GM19240 (cell line): ENCODE data around the gene DNAJC4.
"Not testable (repeated sequence)": the region's sequence is repeated elsewhere in the genome, so short reads cannot be mapped to it uniquely, and the experiment has no call there.

ENCODE experiments used
- DNase-seq: peaks from one replicate; pipeline ENCODE4 v3.0.0; 2011; ENCODE audit warnings: low spot score; ENCODE audit not compliant: insufficient read length

The DNAJC4 gene

GRCh38 chr11:64244966-64245365 lies 14.6 kb downstream of the DNAJC4 start:
- no peak for DNase-seq

DNA sequence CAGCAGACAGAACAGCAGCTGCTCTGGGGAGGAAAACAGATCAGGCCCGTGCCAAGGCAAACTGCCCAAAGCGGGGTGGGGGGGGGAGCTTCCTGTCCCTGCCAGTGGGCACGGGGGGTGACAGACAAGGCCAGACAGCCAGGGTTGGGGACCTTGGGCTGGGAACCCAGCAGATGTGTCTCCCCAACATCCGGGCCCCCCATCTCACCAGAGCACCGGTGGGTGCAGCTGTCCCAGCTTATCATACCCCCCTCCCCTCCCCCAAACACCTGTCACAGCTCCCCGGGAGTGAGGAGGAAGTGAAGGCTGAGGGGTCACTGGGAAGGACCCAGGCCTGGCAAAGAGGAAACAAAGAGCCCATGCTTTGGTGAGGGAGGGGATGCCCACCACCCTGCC lies 15.1 kb downstream of the DNAJC4 start:
- no peak for DNase-seq

DNA sequence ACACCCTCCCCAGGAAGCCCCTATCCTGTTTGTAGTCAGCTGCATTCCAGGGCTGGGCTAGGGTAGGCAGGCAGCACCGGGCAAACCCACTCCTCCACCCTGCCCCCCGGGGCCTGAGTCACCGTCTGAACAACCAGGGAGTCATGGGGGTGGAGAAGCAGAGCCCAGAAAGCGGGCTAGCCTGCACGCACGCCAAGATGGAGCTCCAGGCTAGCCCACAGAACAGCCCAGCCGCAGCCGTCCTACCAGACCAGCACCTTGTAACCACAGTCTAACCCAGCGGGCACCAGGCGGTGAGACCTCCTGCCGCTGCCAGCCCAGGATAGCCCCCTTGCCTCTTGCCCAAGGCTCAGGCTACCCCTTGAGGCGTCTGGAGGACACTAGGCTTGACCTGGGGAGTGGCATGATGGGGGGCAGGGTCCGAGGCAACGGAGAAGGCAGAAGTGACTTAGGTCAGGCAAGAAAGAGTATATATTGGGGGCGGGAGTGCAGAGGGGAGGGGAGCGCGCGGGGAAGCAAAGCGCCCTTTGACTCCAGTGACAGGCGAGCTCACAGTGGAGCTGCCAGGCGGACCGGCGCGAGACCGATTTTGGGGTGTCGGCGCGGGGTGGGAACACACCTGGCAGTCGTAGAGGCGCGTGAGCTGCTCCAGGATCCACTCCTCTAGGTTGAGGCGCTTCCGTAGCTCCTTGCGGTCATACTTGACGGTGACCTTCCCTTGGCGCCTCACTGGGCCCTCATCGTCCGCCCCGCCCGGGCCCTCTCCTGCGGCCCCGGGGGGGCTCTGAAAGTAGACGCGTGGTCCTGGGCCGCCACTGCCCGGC lies 15.7 kb downstream of the DNAJC4 start:
- DNase-seq, result no peak

GRCh38 chr11:64246621-64246870 lies 16.2 kb downstream of the DNAJC4 start:
- not testable (repeated sequence) for DNase-seq

- DNase-seq, result peak; percentile 83
Measured at GRCh38 chr11:64246871-64247728, 16.8 kb downstream of the DNAJC4 start, which contains the start of gene PPP1R14B. Gene PPP1R14B, minus strand, starts transcription at chr11:64246943. Its CDS starts 270 bp downstream, at chr11:64246673.

- DNase-seq, result no peak
Measured at GRCh38 chr11:64247729-64248531, 17.6 kb downstream of the DNAJC4 start.

GRCh38 chr11:64248578-64248977 lies 18.2 kb downstream of the DNAJC4 start:
- no peak for DNase-seq

- no peak for DNase-seq
Measured at GRCh38 chr11:64249038-64249437, 18.7 kb downstream of the DNAJC4 start.

GRCh38 chr11:64249563-64250414 lies 19.4 kb downstream of the DNAJC4 start:
- no peak for DNase-seq

- DNase-seq, result no peak
Measured at GRCh38 chr11:64250415-64251015, 20.2 kb downstream of the DNAJC4 start.

DNA sequence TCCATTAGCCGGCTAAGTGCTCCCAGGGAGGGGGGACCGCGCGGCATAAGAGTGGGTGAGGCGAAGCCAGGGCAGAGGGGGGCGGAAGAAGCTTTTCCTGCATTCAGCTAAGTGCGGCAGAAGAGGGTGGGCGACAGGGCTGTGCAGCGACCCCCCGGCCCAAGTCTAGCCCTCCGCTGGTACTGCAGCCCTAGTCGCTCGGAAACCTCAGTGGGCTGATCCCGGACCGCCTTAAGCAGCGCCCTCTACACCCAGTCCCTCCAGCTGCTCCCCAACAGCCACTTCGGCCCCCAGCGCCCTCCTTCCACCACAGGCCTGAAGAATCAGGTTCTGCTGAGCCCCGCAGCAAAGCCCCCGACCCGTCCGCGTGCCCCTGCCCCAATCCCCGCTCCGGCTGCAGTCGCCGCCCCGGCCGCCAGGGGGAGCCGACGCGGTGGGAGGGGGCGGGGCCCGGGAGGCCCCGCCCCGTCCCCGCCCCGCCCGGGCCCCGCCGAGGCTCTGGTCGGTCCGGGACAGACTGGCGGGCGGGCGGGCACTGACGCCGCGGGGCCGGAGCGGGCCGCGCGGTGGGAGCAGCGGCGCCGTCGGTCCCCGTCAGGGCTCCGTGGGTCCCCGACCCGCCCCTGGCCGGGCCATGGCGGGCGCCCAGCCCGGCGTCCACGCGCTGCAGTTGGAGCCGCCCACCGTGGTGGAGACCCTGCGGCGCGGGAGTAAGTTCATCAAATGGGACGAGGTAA lies 20.8 kb downstream of the DNAJC4 start, which contains the start of gene PLCB3:
Gene PLCB3 (plus strand): TSS at position 515 of the 737 bp plus-strand sequence. CDS start 120 bp downstream, at position 635.
- DNase-seq, result peak; percentile 79

DNA sequence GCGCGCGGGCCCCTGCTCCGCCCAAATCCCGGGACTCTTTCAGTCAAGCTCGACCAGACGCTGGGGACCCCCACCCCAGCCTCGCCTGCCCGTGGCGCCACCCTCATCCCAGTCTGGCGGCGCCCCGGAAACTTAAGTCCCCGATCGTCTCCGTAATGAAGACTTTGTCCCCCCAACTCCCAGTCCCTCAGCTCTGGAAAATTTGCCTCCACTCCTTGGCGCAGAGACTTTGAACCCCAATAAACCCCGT lies 21.3 kb downstream of the DNAJC4 start:
- DNase-seq, result no peak

DNA sequence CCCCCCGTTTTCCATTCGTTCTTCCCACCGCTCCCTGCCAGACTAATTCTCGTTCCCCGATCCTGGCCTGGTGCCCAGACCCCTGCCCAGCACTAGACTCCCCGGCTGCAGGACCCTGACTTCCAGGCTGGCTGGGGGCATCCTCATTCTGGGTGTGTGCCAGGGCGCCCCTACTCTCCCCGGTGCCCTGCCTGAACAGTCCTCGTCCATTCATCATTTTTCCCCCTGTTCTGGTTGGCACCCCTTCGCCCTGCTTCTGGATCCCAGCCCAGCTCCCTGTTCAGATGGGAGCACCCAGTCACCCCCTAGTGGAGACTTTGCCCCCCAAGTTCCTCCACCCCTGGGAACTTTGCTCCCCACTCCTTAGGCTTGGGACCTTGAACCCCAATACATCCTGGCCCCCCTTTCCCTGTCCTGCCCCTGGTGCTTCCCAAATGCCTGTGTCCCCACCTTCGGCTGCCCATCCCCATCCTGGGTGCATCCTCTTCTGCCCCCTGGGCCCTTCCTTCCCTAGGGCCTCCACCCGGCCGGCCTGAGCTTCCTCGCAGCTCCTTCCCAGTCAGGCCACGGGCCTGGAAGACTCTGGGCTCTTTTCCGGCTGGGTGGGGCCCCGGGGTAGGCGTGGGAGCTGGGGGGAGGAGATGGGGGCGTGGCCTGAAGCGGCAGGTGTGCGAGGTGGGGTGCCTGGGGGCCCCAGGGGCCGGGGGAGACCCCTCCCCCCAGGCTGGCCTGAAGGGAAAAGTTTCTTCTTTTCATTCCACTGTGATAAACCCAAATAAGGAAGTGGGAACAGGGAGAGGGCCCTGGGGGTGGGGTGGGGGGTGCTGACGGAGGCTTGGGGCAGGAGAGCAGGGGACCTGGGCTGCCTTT lies 21.9 kb downstream of the DNAJC4 start:
- no peak for DNase-seq

- DNase-seq, result no peak
Measured at GRCh38 chr11:64253043-64253442, 22.7 kb downstream of the DNAJC4 start.

DNA sequence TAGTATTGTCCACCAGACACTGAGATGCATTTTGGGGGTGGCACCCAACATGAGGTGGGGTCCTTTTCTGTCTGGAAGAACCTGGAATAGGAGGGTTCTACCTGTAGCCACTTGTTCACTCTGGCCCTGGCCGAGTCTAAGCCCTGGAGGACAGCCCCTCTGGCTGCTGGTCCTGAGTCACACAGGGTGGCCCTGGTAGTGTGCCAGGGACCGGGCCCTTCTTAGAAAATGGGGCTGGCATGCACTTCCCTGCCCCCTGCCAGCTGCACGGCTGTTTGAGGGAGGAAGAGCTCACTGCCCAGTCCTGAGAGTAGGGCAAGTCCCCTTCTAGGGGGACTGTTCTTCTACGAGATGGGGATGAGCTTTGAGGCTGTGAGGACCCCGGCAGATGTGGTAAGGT lies 23.1 kb downstream of the DNAJC4 start:
- DNase-seq, result no peak

DNA sequence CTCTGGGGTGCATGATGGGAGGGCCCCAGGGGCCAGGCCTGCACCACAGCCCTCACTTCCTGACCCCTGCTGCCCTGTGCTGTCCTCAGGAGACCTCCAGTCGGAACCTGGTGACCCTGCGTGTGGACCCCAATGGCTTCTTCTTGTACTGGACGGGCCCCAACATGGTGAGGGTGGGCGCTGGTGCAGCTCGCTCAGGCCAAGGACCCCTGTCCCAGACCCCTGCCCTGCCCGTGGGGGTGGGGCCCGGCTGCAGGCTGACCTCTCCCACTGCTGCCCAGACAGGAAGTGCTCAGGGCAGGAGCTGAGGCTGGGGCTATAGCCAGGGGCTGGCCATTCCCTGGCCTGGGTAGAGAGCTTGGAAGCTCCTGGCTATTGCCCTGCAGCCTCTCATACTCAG lies 24.0 kb downstream of the DNAJC4 start:
- no peak for DNase-seq

DNA sequence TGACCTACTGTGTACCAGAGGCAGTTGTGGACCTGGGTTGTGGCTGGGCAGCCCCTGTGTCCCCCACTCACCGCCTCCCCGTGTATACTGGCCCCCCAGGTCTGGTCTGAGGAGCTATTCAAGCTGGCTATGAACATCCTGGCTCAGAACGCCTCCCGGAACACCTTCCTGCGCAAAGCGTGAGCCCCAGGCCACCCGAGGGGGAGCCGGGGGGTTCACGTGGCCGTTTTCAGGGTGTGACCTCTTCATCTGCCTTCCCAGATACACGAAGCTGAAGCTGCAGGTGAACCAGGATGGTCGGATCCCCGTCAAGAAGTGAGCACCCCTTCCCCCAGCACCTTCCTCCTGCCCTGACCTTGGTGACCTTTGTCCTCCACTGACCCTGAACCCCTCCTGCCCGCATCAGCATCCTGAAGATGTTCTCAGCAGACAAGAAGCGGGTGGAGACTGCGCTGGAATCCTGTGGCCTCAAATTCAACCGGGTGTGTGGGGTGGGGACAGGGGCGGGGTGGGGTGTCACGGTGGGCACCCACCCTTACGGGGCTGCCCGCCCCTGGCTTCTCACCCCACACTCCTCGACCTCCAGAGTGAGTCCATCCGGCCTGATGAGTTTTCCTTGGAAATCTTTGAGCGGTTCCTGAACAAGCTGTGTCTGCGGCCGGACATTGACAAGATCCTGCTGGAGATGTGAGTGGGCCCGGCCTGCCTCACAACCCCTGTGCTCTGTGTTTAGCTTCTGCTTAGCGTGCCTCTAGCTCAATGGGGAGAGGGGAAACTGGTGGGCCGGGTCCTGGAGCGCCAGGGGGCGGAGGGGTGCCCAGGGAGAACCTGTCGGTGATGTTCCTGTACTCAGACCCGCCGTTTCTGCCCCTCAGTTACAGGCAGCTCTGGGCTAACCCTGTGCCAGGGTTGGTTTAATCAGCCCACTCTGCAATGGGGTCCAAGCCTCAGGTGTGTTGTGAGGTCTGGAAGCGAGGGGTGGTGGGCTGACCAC lies 25.1 kb downstream of the DNAJC4 start:
- DNase-seq, result no peak

DNA sequence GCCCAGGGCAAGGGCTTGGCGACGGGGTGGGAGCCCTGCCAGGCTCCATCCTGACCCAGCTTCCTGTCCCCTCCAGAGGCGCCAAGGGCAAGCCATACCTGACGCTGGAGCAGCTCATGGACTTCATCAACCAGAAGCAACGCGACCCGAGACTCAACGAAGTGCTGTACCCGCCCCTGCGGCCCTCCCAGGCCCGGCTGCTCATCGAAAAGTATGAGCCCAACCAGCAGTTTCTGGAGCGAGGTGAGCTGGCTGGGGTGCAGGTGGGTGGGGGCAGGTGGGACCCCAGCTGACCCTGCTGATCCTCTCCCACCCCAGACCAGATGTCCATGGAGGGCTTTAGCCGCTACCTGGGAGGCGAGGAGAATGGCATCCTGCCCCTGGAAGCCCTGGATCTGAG lies 26.0 kb downstream of the DNAJC4 start:
- DNase-seq, result no peak
